Renal pelvis (tissue), 4 donors: ENCODE measurements around the gene GABARAP. TPM values are rescaled to one million over a fixed set of nuclear protein-coding genes. Genes with fewer than 3 reads are reported as not detected.

Experiments
- DNase-seq: peaks from one replicate; pipeline ENCODE4 v3.0.0-alpha.2; 2013
- polyA plus RNA-seq, 3 donors: library from polyadenylated mRNA; unstranded; fragments of 120-200 nt; gene quantifications; one replicate each; pipeline ENCODE4 v1.2.1, GENCODE V29; 2013; ENCODE audit not compliant: insufficient read length in 3 of 3

GABARAP gene
- polyA plus RNA-seq, 3 donors, result 456 to 505 (median 482) TPM

DNA sequence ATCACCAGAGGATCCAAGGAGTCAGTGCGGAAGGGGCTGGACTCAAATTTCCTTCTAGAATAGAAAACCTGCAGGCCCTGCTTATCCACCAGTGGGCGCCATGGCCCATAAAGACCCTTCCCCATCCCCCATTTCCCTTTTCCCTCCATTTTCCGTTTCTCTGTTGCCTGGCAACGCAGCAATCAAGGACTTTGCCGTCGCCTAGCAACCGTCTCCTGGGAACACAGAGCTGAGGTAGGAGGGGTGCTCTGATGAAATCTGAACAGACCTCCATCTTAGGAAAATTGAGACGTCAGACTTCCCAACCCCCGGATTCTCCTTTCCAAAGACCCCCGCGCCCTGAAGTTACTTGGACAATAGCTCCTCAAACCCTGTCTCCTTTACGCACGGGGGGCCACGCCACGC, 28.4 kb downstream of the GABARAP start:
- peak; percentile 96 for DNase-seq

DNA sequence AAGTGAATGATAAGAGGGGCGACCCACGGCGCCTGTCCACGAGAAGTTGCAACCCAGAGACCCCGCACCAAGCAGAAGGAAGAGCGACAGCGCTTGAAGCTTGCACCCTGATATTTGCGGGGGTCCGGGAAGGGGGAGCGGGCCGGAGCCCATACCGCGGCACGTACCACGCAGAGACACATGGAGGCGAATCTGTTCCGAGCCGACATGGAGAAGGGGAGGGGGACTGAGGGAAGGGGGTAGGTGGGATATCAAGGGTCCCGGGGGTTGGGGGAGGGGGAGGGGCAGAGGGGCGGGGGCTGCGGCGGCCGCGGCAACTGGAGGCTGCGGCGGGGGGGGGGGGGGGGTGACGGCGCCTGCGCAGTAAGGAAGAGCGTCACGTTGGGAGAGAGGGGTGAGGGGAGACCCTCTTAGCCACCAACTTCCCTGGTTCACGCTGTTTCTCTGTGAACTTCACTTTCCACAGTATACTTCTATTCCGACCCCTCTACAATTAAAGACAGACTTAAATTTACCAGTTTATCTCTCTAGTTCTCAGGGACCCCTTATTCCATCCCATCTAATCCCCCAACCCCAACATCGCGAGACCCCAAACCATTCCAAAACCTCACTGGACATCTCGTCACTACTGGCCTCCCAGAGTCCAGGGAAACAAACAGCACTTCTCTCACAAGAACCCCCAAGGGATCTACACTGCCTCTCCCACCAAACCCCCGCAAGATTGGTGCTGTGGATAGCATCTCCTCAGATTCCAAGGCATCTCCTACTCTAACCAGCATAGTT, 30.6 kb downstream of the GABARAP start:
- DNase-seq, result no peak

DNA sequence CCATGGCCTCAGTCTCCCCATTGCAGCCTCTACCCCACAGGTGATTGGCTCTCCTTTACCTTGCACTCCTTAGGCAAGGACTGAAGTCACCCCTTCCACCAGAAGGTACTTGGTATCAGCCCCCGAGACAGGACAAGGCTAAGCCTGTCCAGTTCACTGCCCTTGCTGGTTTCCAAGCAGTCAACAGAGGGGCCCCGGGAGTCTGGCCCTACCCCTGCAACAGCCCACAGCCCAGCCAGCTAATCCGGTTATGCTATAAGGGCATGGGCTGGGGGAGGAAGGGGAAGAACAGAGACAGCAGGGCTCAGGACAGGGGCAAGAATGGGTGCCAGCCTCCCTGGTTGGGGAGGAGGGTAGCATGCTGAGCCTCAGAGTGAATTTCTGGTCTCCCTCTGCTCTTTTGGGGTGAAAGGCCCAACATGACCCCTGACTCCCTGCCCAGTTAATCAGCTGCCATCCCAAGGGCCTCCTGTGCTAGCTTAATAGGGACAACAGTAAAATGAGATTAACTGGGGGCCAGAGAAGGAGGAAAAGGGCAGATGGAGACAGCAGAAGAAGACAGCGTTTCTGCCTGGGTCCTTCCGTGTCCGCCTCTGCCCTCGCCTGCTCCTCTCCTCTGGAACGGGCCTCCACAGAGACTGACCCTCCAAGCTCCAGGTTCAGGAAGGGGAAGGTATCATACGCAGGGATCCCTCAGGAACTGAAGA, 33.3 kb downstream of the GABARAP start:
- DNase-seq, result no peak

DNA sequence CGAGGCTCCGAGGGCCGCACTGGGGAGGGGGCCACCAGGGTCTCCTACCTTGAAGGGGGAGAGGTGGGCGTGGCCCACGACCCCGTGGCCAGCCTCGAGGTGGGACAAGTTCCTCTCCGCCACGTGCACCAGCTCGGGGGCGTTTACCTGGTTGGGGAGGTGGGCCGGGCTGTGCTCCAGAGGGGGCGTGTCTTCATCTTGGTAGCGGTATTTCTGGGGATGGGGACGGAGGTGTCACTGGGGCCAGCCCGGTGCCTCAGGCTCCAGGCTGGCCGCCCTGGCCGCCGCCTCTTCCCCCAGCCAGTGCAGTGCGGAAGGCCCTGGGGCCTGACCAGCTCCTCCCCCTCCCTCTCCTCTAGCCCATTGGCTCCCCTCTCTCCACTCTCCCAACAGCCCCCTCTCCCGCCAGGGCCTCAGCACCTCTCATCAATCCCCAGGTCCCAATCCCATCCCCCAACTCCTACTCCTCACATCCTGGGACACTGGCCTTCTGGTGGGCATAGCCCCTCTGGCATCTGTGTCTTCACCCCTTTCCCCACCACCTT, 34.1 kb downstream of the GABARAP start:
- no peak for DNase-seq

DNA sequence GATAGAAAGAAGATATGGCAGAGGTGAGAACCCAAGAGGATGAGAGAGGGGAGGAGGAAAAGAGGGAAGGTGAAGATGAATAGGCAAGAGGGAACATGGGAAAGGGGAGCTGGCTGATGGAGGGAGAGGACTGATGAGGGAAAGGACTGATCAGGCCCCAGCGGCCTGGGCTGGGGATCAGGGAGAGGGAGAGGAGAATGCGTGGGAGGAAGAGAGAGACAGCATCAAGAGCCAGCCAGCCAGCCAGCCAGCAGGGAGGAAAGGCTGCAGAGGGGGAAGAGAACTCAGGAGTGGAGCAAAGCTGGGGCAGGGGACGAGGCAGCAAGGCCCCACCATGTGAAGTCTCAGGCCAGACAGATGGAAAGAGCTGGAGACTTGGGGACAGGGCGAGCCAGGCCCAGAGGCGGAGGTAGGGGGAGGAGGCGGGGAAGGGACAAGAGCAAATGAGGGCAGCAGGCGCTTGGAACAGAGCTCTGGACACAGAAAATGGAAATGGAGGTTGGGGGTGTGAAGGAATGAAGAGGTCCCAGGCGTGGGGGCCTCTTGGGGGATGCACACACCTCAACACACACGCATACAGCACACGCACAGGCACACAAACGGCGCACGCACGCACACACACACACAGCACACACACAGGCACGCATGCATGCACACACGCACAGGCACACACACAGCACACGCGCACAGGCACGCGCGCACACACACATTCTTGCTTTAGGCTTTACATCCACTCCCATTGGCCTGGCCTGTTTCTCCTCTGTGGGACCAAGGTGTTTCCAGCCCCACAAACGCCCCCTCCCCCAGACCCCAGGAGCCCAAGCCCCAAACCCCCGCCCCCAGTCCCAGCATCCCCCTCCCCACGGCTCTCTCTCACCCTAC, 34.9 kb downstream of the GABARAP start:
- no peak for DNase-seq

DNA sequence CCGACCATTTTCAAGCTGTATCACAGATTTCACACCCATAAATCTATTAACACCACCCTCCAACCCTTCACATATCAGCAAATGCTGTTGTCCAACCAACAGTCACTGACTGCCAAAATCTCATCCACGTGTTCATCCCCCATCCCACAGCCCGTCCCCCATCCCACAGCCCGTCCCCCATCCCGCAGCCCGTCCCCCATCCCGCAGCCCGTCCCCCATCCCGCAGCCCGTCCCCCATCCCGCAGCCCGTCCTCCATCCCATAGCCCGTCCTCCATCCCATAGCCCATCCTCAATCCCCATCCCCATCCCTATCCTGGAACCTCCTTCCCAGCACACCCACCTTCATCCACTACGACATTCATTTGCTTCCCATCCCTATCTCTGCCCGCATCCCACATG, 36.7 kb downstream of the GABARAP start:
- no peak for DNase-seq

DNA sequence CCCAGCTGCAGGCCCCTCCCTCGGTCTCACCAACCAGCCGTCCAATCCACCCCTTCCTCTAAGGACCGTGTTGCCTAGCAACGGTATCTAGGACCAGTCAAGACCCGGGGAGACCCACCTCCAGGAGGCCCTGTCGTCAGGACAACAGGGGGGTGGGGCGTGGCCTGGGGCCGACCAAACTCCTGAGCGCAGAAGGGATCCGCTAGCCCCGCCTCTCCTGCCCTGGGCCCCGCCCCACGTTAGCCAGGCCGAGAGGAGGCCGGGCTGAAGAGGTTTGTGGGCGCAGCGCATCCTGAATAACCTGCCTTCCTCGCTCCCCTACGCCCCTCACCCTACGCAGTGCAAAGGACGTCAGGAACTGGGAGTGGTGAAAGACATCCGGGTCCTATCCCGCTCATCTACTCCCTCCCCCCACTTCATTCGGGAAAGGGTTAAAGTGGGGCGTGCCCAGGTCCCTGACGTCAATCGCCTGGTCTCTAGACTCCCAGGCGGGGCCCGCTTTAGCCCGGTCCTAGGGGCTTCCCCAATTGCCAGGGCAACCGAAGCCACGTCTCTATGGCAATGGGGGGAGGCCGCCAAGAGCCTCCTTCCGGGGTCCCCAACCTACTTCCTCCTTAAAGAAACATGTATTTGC, 37.3 kb downstream of the GABARAP start:
- DNase-seq, result peak; percentile 89

DNA sequence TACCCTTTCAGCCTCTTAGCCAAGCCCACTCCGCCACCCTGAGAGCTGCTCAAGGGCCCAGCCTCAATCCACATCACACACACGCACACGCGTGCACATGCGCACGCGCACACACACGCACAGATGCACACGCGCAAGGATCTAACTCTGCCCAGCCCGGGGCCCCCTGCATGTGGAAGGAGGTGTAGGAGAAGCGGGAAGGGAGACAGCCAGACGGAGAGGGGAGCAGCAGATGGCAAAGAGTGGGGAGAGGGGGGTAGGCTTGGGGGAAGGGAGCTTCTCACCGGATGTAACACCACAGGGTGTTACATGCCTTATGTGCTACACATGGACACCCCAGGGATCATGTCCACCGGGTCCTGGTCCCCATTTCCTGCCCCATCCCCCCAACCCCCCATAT, 37.9 kb downstream of the GABARAP start:
- no peak for DNase-seq

DNA sequence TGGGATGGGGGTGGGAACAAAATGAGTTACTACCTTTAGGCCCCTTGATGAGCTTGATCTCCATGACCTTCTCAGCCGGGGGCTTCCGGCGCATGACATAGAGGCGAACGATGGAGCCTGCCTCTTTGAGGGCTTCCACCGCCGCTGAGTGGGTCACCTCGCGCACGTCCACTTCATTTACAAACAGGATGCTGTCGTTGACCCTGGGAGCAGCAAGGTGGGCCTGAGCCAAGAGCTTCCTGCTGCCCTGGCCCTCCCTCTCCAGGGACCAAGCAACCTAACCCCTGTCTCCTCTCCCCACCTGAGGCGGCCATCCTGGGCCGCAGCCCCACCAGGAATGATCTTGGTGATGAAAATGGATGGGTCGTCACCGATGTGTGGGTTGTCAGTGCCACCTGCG, 38.9 kb downstream of the GABARAP start:
- no peak for DNase-seq

DNA sequence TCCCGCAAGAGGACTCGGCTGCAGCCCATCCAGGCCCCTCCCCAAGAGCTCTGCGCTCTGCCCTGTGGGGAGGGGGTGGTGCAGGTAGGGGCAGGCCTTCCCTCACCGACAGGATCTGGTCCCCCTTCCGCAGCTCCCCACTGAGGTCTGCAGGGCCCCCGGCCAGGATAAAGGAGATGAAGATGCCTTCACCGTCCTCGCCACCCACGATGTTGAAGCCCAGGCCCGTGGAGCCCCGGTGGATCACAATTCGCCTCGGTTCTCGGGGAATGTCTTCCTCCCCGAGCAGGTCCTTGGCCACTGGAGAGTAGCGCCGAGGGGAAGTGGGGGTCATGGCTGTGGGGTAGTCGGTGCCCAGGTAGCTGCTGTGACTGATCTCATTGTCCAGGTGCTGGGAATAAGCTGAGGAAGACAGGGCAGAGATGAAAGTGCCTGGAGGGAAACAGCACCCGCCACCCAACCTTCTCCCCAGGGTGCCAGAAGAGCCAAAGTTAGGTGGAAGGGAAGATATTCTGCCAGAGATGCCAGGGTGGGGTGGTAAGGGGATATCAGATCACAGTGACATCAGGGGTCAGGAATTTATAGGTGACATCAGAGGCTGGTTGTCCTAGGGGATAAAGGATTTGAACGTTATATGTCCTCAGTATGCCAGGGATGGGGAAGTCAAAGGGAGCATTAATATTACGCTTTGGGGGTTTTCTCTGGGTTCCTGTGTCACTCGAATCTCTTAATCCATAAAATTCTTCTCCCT, 45.4 kb downstream of the GABARAP start:
- no peak for DNase-seq

DNA sequence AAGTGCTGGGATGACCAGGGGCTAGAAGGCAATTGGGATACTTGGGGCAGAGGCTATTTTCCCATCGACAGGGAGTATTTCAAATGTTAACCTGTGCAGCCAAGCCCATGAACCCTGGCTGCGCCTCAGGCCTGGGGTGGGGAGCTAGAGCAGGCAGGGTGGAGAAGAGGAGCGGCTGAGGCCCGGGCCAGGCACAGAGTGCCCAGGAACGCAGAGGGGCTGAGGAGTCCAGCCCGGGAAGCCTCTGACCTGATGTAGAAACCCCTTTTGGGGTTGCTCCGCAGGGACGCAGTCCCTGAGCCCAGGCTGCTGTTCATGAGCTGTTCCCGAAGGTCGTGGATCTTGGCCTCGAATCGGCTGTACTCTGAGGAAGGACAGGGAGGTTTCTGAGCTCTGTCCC, 46.3 kb downstream of the GABARAP start:
- DNase-seq, result no peak

DNA sequence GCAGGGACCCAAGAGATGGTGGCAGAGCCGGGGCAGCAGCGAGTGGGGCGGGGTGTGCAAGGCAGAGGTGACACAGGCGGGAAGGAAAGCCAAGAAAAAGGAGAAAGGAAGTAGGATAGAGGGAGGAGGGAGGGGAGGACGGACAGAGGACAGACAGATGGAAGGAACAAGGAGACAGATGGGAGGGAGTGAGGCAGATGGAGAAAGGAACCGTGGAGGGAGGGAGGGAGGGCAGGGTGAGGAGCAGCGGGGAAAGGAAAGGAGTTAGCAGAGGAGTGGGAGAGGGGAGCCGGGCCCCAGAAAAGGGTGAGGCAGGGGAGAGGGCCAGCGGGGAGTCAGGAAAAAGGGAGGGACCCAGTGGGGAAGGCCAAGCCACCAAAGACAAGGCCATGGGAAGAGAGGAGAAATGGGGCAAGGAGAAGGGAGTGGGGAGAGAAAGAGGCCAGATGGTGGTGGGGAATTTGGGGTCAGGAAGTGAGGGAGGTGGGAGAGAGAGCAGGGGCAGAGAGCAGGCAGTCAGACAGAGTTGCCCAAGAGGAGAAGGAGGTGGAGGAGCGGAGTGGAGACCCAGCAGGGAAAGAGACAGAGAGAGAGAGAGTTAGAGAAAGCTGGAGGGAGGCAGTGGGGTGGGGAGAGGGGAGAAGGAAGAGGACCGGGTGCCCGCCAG, 49.8 kb downstream of the GABARAP start:
- no peak for DNase-seq

DNA sequence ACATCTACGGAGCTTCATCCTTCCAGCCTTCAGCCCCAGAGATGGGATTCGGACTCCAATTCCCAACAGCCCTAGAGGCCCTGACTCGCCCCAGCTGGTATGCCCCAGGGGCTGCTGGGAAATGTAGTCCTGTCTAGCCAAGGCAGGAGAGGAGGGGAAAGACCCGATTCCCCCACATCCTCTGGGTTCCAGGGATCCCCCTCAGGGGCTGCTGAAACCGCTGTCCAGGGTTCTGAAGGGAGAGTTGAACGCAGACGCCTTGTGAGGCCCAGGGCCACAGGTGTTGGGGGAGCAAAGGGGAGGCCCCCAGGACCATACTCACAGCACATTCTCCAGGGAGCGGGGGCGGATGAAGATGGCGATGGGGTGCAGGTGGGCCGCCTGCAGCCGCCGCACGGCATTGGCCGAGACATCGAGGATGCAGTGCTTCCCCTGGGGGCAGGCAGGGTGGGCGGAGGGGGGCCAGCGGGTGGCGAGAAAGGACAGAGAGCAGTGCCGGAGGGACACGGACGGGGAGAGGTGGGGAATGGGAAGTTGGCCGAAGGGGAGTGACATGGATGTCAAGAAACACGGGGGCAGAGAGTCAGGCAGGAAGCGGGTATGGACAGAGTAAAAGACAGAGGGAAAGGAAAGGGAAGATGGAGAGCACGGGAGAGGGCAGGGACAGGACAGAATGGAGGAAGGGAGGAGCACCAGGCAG, 50.5 kb downstream of the GABARAP start:
- no peak for DNase-seq

DNA sequence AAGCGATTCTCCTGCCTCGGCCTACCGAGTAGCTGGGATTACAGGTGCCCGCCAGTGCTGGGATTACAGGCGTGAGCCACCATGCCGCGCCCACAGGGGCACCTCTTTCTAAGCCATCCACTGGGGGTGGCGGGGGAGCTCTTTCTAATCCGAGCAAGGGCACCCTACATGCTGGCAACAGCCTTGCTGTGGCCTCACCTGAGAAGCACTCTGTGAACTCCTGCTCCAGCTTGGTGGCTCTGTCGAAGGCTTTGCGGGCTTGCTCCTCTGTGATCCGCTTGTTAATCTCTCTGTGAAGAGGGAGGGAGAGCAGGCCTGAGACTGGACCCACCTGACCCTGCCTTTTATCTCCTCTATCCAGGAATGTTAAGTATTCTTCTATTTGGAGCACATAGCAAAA, 51.2 kb downstream of the GABARAP start:
- no peak for DNase-seq

DNA sequence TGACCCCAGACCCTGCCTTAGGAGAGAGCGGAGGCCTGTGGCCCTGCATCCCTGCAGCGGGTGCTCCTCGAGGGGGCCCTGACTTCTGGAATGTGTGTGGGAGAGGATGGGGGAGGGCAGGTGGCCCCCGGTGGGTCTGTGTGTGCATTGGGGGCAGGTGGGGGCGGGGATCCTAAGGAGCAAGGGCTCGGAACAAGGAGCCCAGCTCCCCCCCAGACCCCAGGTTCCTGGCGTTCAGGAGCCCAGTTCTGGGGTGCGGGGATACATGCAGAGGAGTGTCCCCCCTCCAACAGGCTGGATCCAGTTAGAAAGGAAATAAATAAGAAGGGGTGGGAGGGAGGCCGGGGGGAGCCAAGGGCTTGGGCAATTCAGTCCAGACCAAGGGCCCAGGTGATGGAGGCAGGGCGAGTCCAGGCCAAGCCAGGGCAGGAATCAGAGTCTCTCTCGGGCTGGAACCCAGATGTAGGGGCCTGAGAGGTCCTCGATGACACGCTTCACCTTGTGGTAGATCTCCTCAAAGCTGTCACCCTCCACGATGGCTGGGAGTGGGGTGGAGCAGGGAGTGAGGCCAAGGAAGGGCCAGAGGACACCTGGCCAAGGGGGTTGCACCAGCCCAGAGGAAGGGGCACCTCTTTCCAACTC, 51.9 kb downstream of the GABARAP start:
- DNase-seq, result no peak
